ENCODE measurements around the gene PPP2R2C.

Gene PPP2R2C

GRCh38 chr4:6450709-6451108, 21.7 kb downstream of the PPP2R2C start:
- no peak for DNase-seq (ENCODE audit: low spot score)
- TF ChIP-seq CTCF (IDR thresholded peaks at IDR 0.05; ENCODE audit: extremely low read depth, missing control alignments), result no peak

- no peak for TF ChIP-seq CTCF (IDR thresholded peaks at IDR 0.05; ENCODE audit: extremely low read depth, missing control alignments)
- DNase-seq (ENCODE audit: low spot score), result no peak
These were observed 22.6 kb downstream of the PPP2R2C start for GRCh38 chr4:6449746-6450369.

GRCh38 chr4:6449335-6449734, 23.1 kb downstream of the PPP2R2C start:
- no peak for DNase-seq (ENCODE audit: low spot score)
- TF ChIP-seq CTCF (IDR thresholded peaks at IDR 0.05; ENCODE audit: extremely low read depth, missing control alignments), result no peak

- no peak for DNase-seq (ENCODE audit: low spot score)
- no peak for TF ChIP-seq CTCF (IDR thresholded peaks at IDR 0.05; ENCODE audit: extremely low read depth, missing control alignments)
These were observed 23.8 kb downstream of the PPP2R2C start for GRCh38 chr4:6448476-6449170.

GRCh38 chr4:6447672-6448171, 24.7 kb downstream of the PPP2R2C start:
- no peak for DNase-seq (ENCODE audit: low spot score)
- TF ChIP-seq CTCF (IDR thresholded peaks at IDR 0.05; ENCODE audit: extremely low read depth, missing control alignments), result no peak

GRCh38 chr4:6446538-6447451, 25.6 kb downstream of the PPP2R2C start:
- TF ChIP-seq CTCF (IDR thresholded peaks at IDR 0.05; ENCODE audit: extremely low read depth, missing control alignments), result no peak
- DNase-seq (ENCODE audit: low spot score), result no peak

- no peak for TF ChIP-seq CTCF (IDR thresholded peaks at IDR 0.05; ENCODE audit: extremely low read depth, missing control alignments)
- DNase-seq (ENCODE audit: low spot score), result no peak
These were observed 26.3 kb downstream of the PPP2R2C start for GRCh38 chr4:6446130-6446482.

Measured in GM20000 (cell line).